ENCODE results near the gene NEDD4L. TPM values are rescaled to one million over a fixed set of nuclear protein-coding genes. Genes with fewer than 3 reads are reported as not detected.
A peak's percentile ranks its signal among the peaks of the same experiment; 100 is the strongest.

NEDD4L gene
- total RNA-seq, 2 experiments from 2014 or later: 3.4 to 4.3 TPM

GRCh38 chr18:58397385-58398132 lies 353.5 kb downstream of the NEDD4L start:
- ChIA-PET POLR2A (no interaction called here), CTCF (interaction anchor here (1.1 kb wide), 1 partner anchor 97 kb away, joined by 3 read pairs; no protein-coding TSS in a partner anchor)
- Mint-ChIP-seq H3K36me3 (ENCODE audit: low read depth) (no peaks in the 10 kb centered on the region), H3K27ac (no peak overlapping the region), H3K9me3 (ENCODE audit: insufficient read depth) (no peaks in the 10 kb centered on the region), H3K4me1 (ENCODE audit: low read depth) (peaks cover 13% of the 10 kb centered on the region), H3K4me3 (no peak overlapping the region), H3K27me3 (ENCODE audit: low read depth) (no peaks in the 10 kb centered on the region)
- DNase-seq (no peak), ATAC-seq (no peak)

DNA sequence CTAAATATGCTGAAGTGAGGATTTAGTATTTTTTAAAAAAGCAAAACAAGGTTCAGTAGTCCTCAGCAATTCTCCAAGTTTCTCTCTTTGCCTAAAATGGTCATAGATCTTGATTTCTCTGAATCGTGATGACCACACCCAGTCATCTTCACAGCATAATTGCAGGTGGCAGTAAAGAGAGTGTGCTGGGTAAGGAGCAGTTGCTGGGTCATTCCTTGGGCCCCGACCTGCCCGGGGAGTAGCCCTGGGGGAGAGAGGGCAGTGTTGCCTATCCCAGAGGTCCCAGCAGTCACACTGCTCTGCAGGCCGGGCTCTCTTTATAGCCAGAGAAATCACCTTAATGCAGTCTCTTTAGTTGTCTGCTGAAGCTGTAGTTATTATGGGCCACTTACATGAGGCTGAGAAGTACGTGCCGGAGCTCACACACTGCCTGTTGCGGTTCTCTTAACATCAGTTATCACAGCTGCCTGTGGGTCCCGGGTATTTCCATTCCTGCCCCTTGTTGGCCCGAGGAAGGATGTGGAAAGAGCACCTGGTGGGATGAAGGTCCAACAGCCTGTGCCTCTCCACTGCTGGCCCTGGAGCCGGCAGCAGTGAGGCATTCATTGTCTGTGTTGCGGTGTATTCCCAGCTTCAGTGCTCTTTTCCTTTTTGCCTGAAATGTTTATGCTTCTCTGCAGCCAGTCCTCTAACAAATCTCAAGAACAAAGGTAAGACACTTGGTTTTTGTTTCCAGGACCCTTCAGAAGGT lies 354.8 kb downstream of the NEDD4L start:
- ChIA-PET POLR2A (no interaction called here), CTCF (interaction anchor here (1.0 to 1.2 kb wide), 3 partner anchors 96 to 365 kb away, joined by 3 to 5 read pairs (median 3); no protein-coding TSS in a partner anchor)
- Mint-ChIP-seq H3K4me1 (ENCODE audit: low read depth) (peaks cover 13% of the 10 kb centered on the region), H3K27me3 (ENCODE audit: low read depth) (no peaks in the 10 kb centered on the region), H3K9me3 (ENCODE audit: insufficient read depth) (no peaks in the 10 kb centered on the region), H3K27ac (no peak overlapping the region), H3K36me3 (ENCODE audit: low read depth) (no peaks in the 10 kb centered on the region), H3K4me3 (no peak overlapping the region)
- DNase-seq (no peak), ATAC-seq (no peak)

DNA sequence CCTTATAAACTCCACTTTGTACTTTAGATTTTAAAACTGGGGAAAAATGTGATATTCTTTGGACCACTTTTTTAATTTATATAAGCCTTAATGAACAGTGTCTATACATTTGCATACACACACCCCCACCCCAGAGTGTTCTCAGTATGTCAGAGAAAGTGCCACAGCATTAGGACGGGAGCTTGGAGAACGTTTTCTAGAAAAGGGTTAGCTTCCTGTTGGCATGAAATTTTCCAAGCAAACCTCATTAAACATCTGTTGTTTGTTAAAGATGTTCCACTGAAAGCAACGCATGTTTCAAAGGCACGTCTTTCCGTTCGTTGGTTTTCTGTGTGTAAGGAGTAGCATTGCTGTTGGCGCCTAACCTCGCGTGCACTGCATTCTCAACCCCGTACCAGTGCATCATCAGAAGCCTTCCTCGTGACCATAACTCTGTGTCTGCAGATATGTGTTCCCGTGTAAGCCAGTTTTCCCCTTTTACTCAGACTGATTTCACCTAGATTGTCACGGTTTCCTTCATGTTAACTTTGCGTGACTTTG lies 356.4 kb downstream of the NEDD4L start:
- H3K27me3 Mint-ChIP-seq (ENCODE audit: low read depth): no peaks in the 10 kb centered on the region
- no peak overlapping the region for H3K4me3 Mint-ChIP-seq
- H3K36me3 Mint-ChIP-seq (ENCODE audit: low read depth): no peaks in the 10 kb centered on the region
- H3K4me1 Mint-ChIP-seq (ENCODE audit: low read depth): peaks cover 13% of the 10 kb centered on the region
- no peaks in the 10 kb centered on the region for H3K9me3 Mint-ChIP-seq (ENCODE audit: insufficient read depth)
- ChIA-PET POLR2A (no interaction called here), CTCF (interaction anchor here (1.4 to 1.7 kb wide), 5 partner anchors 8 to 366 kb away, joined by 3 to 15 read pairs (median 7); no protein-coding TSS in a partner anchor)
- no peak overlapping the region for H3K27ac Mint-ChIP-seq
- ATAC-seq (no peak), DNase-seq (no peak)

DNA sequence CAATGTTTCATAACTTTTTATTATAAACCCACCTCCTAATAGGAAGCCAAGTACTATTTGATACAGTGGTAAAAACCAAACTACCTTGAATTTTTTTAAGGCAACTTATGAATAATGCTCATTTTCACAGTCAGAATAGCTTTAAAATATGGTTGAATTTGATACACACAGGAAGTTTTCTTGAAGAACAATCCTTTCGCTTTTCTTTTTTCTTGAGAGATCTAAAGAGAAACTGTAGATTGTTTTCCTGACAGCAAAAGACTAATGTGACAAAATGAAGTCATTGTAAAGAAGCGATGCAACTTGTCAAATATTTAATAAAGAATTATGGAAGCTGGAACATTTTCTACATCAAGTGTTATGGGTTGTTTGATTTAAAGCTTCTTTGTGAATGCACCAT lies 357.2 kb downstream of the NEDD4L start:
- no peak for DNase-seq
- Mint-ChIP-seq H3K36me3 (ENCODE audit: low read depth) (no peaks in the 10 kb centered on the region), H3K27ac (no peak overlapping the region), H3K27me3 (ENCODE audit: low read depth) (no peaks in the 10 kb centered on the region), H3K4me1 (ENCODE audit: low read depth) (peaks cover 6% of the 10 kb centered on the region), H3K9me3 (ENCODE audit: insufficient read depth) (no peaks in the 10 kb centered on the region), H3K4me3 (no peak overlapping the region)
- ChIA-PET CTCF (interaction anchor here (1.4 to 1.7 kb wide), 5 partner anchors 9 to 365 kb away, joined by 3 to 15 read pairs (median 7); no protein-coding TSS in a partner anchor), POLR2A (interaction anchor here (0.7 kb wide), 1 partner anchor 199 kb away, joined by 5 read pairs; no protein-coding TSS in a partner anchor)
- ATAC-seq: no peak

- ATAC-seq: no peak
- Mint-ChIP-seq H3K9me3 (ENCODE audit: insufficient read depth) (no peaks in the 10 kb centered on the region), H3K27ac (no peak overlapping the region), H3K4me3 (no peak overlapping the region), H3K27me3 (ENCODE audit: low read depth) (no peaks in the 10 kb centered on the region), H3K4me1 (ENCODE audit: low read depth) (peaks cover 4% of the 10 kb centered on the region), H3K36me3 (ENCODE audit: low read depth) (no peaks in the 10 kb centered on the region)
- ChIA-PET CTCF (interaction anchor here (1.7 kb wide), 1 partner anchor 10 kb away, joined by 7 read pairs; no protein-coding TSS in a partner anchor), POLR2A (no interaction called here)
- no peak for DNase-seq
These were observed 358.2 kb downstream of the NEDD4L start for GRCh38 chr18:58402247-58402646.

DNA sequence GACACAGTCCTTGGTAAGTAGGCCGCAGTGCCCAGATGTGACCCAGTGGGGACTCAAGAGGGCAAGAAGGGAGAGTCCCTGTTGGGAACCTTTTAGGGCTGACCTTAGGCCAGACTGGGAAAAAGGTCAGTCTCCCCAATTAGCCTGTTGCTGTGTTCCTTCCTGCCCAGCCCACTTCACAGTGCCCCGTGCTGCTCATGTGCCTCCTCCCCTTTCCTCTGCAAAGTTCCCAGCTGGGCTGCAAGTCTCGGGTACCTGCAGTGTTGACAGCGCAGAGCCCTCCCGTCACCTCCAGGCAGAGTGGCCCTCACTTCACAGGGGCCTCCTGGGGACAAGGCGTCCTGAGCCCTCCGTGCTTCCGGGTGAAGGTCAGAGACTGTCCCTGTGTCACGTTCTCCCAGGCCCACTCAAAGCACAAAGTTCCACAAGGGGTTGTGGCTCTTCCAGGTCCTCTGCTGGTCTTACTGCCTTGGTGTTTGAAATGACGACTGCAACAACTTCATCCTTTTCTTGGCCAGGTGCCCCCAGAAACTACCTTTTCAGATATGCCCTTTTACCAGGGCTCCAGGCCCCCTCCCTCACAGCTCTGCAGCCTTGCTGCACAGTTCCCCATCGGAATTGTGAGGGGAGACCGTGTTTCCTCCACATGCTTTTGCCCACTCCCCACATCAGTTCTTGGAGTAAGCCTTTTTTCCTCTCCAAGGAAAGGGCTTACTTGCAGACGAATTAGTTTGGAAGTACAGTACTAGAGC lies 359.1 kb downstream of the NEDD4L start:
- Mint-ChIP-seq H3K4me3 (no peak overlapping the region), H3K9me3 (ENCODE audit: insufficient read depth) (no peaks in the 10 kb centered on the region), H3K4me1 (ENCODE audit: low read depth) (peaks cover 4% of the 10 kb centered on the region), H3K36me3 (ENCODE audit: low read depth) (no peaks in the 10 kb centered on the region), H3K27ac (peak overlapping the region; percentile 36), H3K27me3 (ENCODE audit: low read depth) (no peaks in the 10 kb centered on the region)
- ATAC-seq: no peak
- ChIA-PET CTCF (interaction anchor here (0.9 kb wide), 1 partner anchor 361 kb away, joined by 3 read pairs; no protein-coding TSS in a partner anchor), POLR2A (no interaction called here)
- DNase-seq: no peak

DNA sequence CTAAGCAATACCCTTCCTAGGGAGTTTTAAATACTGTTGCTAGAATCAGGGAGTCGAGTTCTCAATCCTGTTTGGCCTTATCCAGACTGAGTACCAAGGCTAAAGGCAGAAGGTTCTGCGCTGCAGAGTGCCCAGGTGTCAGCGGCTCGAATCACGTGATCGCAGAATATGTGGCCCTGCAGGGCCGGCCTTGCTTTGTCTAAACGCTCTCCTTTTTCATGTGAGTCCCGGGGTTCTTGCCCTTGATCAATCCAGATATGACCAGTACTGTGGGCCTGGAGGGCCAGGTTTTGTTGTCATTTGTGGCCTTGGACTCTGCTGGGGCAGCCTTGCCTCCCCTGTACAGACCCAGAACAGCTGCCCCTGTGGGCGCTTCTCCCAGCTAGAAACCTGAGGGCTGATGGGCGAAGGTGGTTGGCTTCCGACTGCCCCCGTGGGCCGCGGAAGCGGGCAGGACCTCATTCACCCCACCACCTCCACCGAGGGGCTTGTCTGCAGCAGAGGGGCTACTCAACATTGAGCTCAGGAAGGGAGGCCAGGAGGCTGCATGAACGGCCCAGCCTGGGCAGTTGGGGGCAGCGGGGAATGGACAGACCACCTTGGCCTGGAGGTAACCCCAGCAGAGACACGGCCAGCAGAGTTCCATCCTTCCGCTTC lies 359.9 kb downstream of the NEDD4L start:
- Mint-ChIP-seq H3K27ac (no peak overlapping the region), H3K4me1 (ENCODE audit: low read depth) (peaks cover 4% of the 10 kb centered on the region), H3K4me3 (no peak overlapping the region), H3K9me3 (ENCODE audit: insufficient read depth) (no peaks in the 10 kb centered on the region), H3K36me3 (ENCODE audit: low read depth) (no peaks in the 10 kb centered on the region), H3K27me3 (ENCODE audit: low read depth) (no peaks in the 10 kb centered on the region)
- DNase-seq: no peak
- POLR2A ChIA-PET: no interaction called here
- ATAC-seq: no peak
- CTCF ChIA-PET: no interaction called here

DNA sequence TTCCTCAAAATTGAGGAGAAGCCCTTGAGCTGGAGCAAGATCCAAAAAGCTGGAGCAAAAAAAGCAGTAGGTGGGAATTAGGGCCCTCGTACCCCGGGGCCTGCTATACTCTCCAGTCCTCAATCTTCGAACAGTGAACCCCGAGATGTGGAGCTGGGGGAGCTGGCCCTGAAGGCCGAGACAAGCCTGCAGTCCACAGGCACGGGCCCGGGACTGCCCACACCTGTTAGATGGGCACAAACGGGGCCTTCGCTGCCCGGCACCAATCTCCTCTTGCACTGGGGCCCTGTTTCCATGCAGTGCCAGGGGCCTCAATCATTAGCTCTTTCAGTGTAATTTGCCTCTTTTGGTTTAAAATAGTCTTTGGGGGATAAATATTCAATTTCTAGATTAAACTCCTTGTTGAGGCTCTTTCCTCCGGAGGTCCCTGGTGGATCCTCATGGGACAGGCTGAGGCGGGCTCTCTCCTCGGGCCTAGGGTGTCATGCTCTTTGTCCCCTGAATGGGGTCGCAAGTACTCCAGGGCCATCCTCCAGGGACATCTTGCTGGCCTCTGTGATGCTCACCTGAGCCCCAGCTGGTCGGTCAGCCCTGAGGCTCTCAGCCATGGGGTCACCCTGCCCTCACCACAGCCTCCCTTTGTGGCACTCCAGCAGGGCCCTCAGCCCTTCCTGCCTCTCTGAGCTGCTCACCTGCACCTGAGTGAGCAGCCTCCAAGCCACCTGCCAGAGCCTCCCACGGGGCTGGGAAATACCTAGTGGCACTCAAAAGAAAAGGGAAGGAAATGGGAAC lies 361.3 kb downstream of the NEDD4L start:
- no peaks in the 10 kb centered on the region for H3K4me1 Mint-ChIP-seq (ENCODE audit: low read depth)
- DNase-seq: no peak
- CTCF ChIA-PET: interaction anchor here (0.7 to 0.8 kb wide), 2 partner anchors 34 to 88 kb away, joined by 3 read pairs; no protein-coding TSS in a partner anchor
- no peaks in the 10 kb centered on the region for H3K9me3 Mint-ChIP-seq (ENCODE audit: insufficient read depth)
- ATAC-seq: no peak
- POLR2A ChIA-PET: no interaction called here
- no peak overlapping the region for H3K4me3 Mint-ChIP-seq
- H3K27me3 Mint-ChIP-seq (ENCODE audit: low read depth): no peaks in the 10 kb centered on the region
- H3K27ac Mint-ChIP-seq: no peak overlapping the region
- no peaks in the 10 kb centered on the region for H3K36me3 Mint-ChIP-seq (ENCODE audit: low read depth)

- Mint-ChIP-seq H3K4me1 (ENCODE audit: low read depth) (no peaks in the 10 kb centered on the region), H3K27ac (no peak overlapping the region), H3K27me3 (ENCODE audit: low read depth) (no peaks in the 10 kb centered on the region), H3K9me3 (ENCODE audit: insufficient read depth) (no peaks in the 10 kb centered on the region), H3K4me3 (no peak overlapping the region), H3K36me3 (ENCODE audit: low read depth) (no peaks in the 10 kb centered on the region)
- no peak for ATAC-seq
- CTCF ChIA-PET: interaction anchor here (1.1 kb wide), 1 partner anchor 357 kb away, joined by 3 read pairs; no protein-coding TSS in a partner anchor
- no peak for DNase-seq
- POLR2A ChIA-PET: no interaction called here
These were observed 363.2 kb downstream of the NEDD4L start for GRCh38 chr18:58407263-58407648.

- Mint-ChIP-seq H3K9me3 (ENCODE audit: insufficient read depth) (no peaks in the 10 kb centered on the region), H3K4me3 (no peak overlapping the region)
These were observed 363.8 kb downstream of the NEDD4L start for GRCh38 chr18:58407649-58408407.

More at GRCh38 chr18:58407649-58408407, 363.8 kb downstream of the NEDD4L start:
- Mint-ChIP-seq H3K27me3 (ENCODE audit: low read depth) (no peaks in the 10 kb centered on the region), H3K36me3 (ENCODE audit: low read depth) (no peaks in the 10 kb centered on the region), H3K27ac (no peak overlapping the region), H3K4me1 (ENCODE audit: low read depth) (no peaks in the 10 kb centered on the region)
- CTCF ChIA-PET: interaction anchor here (1.1 kb wide), 1 partner anchor 356 kb away, joined by 3 read pairs; no protein-coding TSS in a partner anchor
- DNase-seq (no peak), ATAC-seq (no peak)
- POLR2A ChIA-PET: no interaction called here
